Left lung (tissue), 10 donors: Measurements from ENCODE around the gene ZC3H4. TPM values are rescaled to one million over a fixed set of nuclear protein-coding genes. Genes with fewer than 3 reads are reported as not detected.
A peak's percentile ranks its signal among the peaks of the same experiment; 100 is the strongest.

Source experiments
- ATAC-seq: fragments of 200-7000 bp; cut with Tn5 transposase; one replicate; pipeline ENCODE4 v1.9.1; 2020; ENCODE audit warnings: moderate library complexity
- DNase-seq, 4 donors: peaks; one replicate each; pipeline ENCODE4 v3.0.0-alpha.2; 2013 to 2020
- H3K27ac ChIP-seq, 2 donors: fragments of 200-600 bp; sonication (generic) in 1 of 2; one replicate each; pipeline versions ENCODE4 v1.5.0 to v1.8.0; 2020 to 2021
- H3K27me3 ChIP-seq, 2 donors: fragments of 200-600 bp; sonication (generic) in 1 of 2; one replicate each; pipeline versions ENCODE4 v1.5.0 to v1.8.0; 2020 to 2021
- H3K36me3 ChIP-seq, 2 donors: fragments of 200-600 bp; sonication (generic) in 1 of 2; one replicate each; pipeline versions ENCODE4 v1.5.0 to v1.8.0; 2020 to 2021
- H3K4me1 ChIP-seq, 2 donors: fragments of 200-600 bp; one replicate each; pipeline ENCODE4 v1.8.0; 2021
- H3K4me3 ChIP-seq, 2 donors: fragments of 200-600 bp; sonication (generic) in 1 of 2; one replicate each; pipeline versions ENCODE4 v1.5.0 to v1.8.0; 2020 to 2021; ENCODE audit warnings: mild to moderate bottlenecking in 1 of 2
- H3K9me3 ChIP-seq, 2 donors: fragments of 200-600 bp; sonication (generic) in 1 of 2; one replicate each; pipeline versions ENCODE4 v1.5.0 to v1.8.0; 2020 to 2021
- CTCF ChIP-seq, 2 donors: fragments of 200-600 bp; sonication (generic) in 1 of 2; IDR thresholded peaks; one replicate each; pipeline versions ENCODE4 v1.5.0 to v1.8.0; 2021; ENCODE audit warnings: antibody characterized with exemption in 2 of 2
- intact Hi-C, 2 donors: fragments of 100-400 bp; cut with DNase I; formaldehyde crosslinking; loops; one replicate each; pipeline versions ENCODE4 v1.11.2 to v1.14.2; 2022
- polyA plus RNA-seq, 6 donors: library from polyadenylated mRNA; unstranded; fragments of 120-200 nt; gene quantifications; one replicate each; pipeline ENCODE4 v1.2.1, GENCODE V29; 2013; ENCODE audit not compliant: insufficient read length in 6 of 6
- total RNA-seq, 2 donors: library from RNA; stranded (reverse); fragmentation: NEBNext Ultra II Directional; extraction: Animal tissue kit (Norgen Biotek cat#: 25700); gene quantifications; one replicate each; pipeline ENCODE4 v1.2.1, GENCODE V29; 2021
- donor health status: DM: no; HTN: yes; CAD: no.
- donor health status: DM: no; HTN: no; CAD: no.

The ZC3H4 gene
- total and polyA plus RNA-seq, 8 donors: 36.6 to 48.2 (median 39.2) TPM

- peaks cover 16 to 35% of the 10 kb centered on the region in 2 donors for H3K4me1 ChIP-seq
- H3K27me3 ChIP-seq: no peaks in the 10 kb centered on the region
- DNase-seq: no peak
- no peak for ATAC-seq
- peaks cover 0 to 2% of the 10 kb centered on the region in 2 donors for H3K9me3 ChIP-seq
- intact Hi-C loops: no loop called here
- no peak overlapping the region for H3K27ac ChIP-seq
- H3K4me3 ChIP-seq: no peak overlapping the region
- TF ChIP-seq CTCF (IDR thresholded peaks at IDR 0.05): no peak
- H3K36me3 ChIP-seq: peaks cover 0 to 9% of the 10 kb centered on the region in 2 donors
These were observed 21.6 kb upstream of the ZC3H4 start for GRCh38 chr19:47135156-47135555.

DNA sequence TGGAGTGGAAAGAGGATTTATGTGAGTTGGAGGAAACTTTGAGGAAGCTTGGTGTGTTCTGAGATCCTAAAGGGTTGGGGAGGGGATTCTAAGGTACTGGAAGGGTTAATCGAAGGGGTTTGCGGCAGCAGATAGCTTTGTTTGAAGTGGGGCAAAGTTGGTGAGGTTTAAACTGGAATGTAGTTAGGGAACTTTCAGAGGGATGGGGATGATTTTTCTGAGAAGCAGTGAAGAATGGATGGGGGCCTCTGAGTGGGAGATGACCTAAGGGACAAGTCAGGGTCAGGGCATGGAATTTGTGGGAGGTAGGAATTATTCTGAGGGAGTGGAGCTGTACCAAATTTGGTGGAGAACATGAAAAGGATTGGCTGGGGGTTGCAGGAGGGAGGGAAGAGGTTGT, 21.0 kb upstream of the ZC3H4 start:
- H3K27me3 ChIP-seq: no peaks in the 10 kb centered on the region
- no peak overlapping the region for H3K27ac ChIP-seq
- ATAC-seq (no peak), DNase-seq (no peak)
- no peak for TF ChIP-seq CTCF (IDR thresholded peaks at IDR 0.05)
- peaks cover 0 to 9% of the 10 kb centered on the region in 2 donors for H3K36me3 ChIP-seq
- intact Hi-C loops: no loop called here
- H3K4me3 ChIP-seq: no peak overlapping the region
- peaks cover 0 to 2% of the 10 kb centered on the region in 2 donors for H3K9me3 ChIP-seq
- H3K4me1 ChIP-seq: peaks cover 16 to 35% of the 10 kb centered on the region in 2 donors

DNA sequence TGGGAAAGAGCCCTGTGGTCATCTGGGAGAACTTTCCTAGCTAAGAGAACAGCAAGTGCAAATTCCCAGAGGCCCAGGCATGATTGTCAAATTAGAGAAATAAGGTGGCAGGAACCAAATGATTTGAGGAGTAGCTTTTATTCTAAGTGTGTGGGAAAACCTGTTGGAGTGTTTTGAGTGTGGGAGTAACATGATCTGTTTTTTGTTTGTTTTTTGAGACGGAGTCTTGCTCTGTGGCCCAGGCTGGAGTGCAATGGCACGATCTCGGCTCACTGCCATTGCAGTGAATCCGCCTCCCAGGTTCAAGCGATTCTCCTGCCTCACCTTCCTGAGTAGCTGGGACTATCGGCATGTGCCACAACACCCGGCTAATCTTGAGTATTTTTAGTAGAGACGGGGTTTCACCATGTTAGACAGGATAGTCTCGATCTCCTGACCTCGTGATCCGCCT, 19.5 kb upstream of the ZC3H4 start:
- Histone ChIP-seq H3K9me3 (peaks cover 0 to 2% of the 10 kb centered on the region in 2 donors), H3K4me3 (no peak overlapping the region), H3K36me3 (peaks cover 0 to 8% of the 10 kb centered on the region in 2 donors), H3K4me1 (peaks cover 16 to 35% of the 10 kb centered on the region in 2 donors), H3K27me3 (no peaks in the 10 kb centered on the region), H3K27ac (no peak overlapping the region)
- intact Hi-C loops: no loop called here
- no peak for TF ChIP-seq CTCF (IDR thresholded peaks at IDR 0.05)
- DNase-seq (no peak), ATAC-seq (no peak)

DNA sequence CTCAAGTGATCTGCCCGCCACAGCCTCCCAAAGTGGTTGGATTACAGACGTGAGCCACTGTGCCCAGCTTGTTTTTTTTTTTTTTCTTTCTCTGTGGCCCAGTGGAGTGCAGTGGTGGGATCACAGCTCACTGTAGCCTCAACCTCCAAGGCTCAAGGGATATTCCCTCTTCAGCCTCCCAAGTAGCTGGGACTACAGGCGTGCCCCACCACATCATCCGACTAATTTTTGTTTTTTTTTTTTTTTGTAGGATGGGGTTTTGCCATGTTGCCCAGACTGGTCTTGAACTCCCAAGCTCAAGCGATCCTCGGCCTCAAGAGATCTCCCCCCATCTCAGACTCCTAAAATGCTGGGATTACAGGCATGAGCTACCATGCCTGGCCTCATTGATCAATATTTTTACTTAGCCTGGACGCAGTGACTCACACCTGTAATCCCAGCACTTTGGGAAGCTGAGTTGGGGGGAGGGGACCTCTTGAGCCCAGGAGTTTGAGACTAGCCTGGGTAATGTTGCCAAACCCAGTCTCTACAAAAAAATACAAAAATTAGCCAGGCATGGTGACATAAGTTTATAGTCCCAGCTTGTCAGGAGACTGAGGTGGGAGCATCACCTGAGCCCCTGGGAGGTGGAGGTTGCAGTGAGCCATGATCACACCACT, 18.7 kb upstream of the ZC3H4 start:
- Histone ChIP-seq H3K36me3 (peaks cover 0 to under 1% of the 10 kb centered on the region in 2 donors), H3K27me3 (no peaks in the 10 kb centered on the region), H3K4me1 (peaks cover 16 to 35% of the 10 kb centered on the region in 2 donors), H3K4me3 (peak overlapping the region in 1 of 2 donors; percentile 83), H3K9me3 (peaks cover 0 to 2% of the 10 kb centered on the region in 2 donors), H3K27ac (no peak overlapping the region)
- DNase-seq (no peak), ATAC-seq (no peak)
- no peak for TF ChIP-seq CTCF (IDR thresholded peaks at IDR 0.05)
- intact Hi-C loops: no loop called here

- intact Hi-C loops: no loop called here
- H3K9me3 ChIP-seq: peaks cover 0 to 2% of the 10 kb centered on the region in 2 donors
- H3K4me3 ChIP-seq: peak within 1 kb of the TSS; percentile 83 to 84
- H3K27me3 ChIP-seq: no peaks in the 10 kb centered on the region
- H3K36me3 ChIP-seq: no peaks in the 10 kb centered on the region
- H3K27ac ChIP-seq: peak within 1 kb of the TSS; percentile 88 to 91
- H3K4me1 ChIP-seq: peaks cover 16 to 35% of the 10 kb centered on the region in 2 donors
- ATAC-seq (peak; percentile 92), DNase-seq (peak; percentile 93 to 99 (median 97))
- TF ChIP-seq CTCF (IDR thresholded peaks at IDR 0.05): peak; percentile 17 to 45
These were observed 17.1 kb upstream of the ZC3H4 start, which contains the start of gene SAE1 for GRCh38 chr19:47130589-47131227. Gene SAE1 (plus strand): TSS chr19:47130835. CDS start chr19:47130931, 96 bp downstream.
